Muscle layer of duodenum (tissue), 2 donors: ENCODE results near the gene AADAC.
"Not testable (repeated sequence)": the region's sequence is repeated elsewhere in the genome, so short reads cannot be mapped to it uniquely, and the experiment has no call there.

ENCODE experiments used
- H3K27ac ChIP-seq: one replicate; pipeline ENCODE4 v1.7.0; 2013; ENCODE audit warnings: mild to moderate bottlenecking, low read length
- H3K27me3 ChIP-seq: one replicate; pipeline ENCODE4 v1.7.0; 2013; ENCODE audit warnings: low read depth, mild to moderate bottlenecking, control low read depth, low read length
- H3K36me3 ChIP-seq, 2 donors: one replicate each; pipeline ENCODE4 v1.7.0; 2013; ENCODE audit warnings: low read length in 2 of 2, control low read depth in 1 of 2, mild to moderate bottlenecking in 1 of 2; ENCODE audit not compliant: insufficient read depth in 2 of 2, control insufficient read depth in 1 of 2
- H3K4me1 ChIP-seq, 2 donors: one replicate each; pipeline ENCODE4 v1.7.0; 2013; ENCODE audit warnings: low read length in 2 of 2, mild to moderate bottlenecking in 2 of 2, control low read depth in 1 of 2, moderate library complexity in 1 of 2; ENCODE audit not compliant: insufficient read depth in 2 of 2, control insufficient read depth in 1 of 2
- H3K4me3 ChIP-seq, 2 donors: one replicate each; pipeline ENCODE4 v1.7.0; 2013; ENCODE audit warnings: low read length in 2 of 2, low read depth in 1 of 2, mild to moderate bottlenecking in 1 of 2
- H3K9me3 ChIP-seq, 2 donors: one replicate each; pipeline ENCODE4 v1.7.0; 2013; ENCODE audit warnings: low read length in 2 of 2, control low read depth in 1 of 2, mild to moderate bottlenecking in 1 of 2; ENCODE audit not compliant: control insufficient read depth in 1 of 2
- donor health status: healthy.

Gene AADAC

DNA sequence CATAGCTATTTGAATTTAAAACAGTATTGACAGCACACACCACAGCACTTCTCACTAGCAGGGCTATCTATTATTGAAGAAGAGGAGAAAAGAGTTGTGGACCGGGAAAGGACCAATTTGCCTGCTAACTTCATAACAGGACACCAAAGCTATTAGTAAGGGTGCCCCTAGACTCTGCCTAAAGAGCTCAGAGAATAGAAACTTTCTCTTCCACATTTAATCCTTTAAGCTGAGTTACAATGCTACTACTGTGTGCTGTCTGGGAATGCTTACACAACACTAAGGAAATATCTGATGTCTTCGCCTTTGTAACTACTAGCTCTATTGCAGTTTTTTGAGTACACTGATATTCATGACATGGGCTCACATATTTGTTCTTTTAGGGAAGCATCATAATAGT lies 13.5 kb upstream of the AADAC start:
- Histone ChIP-seq H3K4me1 (no peaks in the 10 kb centered on the region), H3K27ac (no peak overlapping the region), H3K9me3 (no peaks in the 10 kb centered on the region), H3K4me3 (no peak overlapping the region), H3K36me3 (no peaks in the 10 kb centered on the region), H3K27me3 (no peaks in the 10 kb centered on the region)

DNA sequence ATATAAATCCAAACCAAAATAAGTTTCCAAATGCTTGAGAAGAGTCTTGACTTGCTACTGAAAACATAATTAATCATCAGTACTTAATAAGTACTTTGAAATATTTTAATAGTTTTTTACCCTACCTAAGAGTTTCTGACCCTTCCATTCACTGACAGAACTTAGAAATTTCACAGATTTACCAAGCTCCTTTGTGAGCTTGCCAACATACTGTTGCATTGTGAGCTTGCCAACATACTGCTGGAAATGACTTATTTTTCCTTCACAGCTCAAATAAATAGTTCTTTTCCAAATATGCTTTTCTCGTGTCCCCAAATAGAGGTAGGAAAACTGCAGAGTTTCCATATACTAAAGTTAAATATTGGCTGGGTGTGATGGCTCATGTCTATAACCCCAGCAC lies 9.6 kb upstream of the AADAC start:
- Histone ChIP-seq H3K9me3 (no peaks in the 10 kb centered on the region), H3K4me1 (no peaks in the 10 kb centered on the region), H3K27ac (no peak overlapping the region), H3K4me3 (no peak overlapping the region), H3K27me3 (no peaks in the 10 kb centered on the region), H3K36me3 (no peaks in the 10 kb centered on the region)

DNA sequence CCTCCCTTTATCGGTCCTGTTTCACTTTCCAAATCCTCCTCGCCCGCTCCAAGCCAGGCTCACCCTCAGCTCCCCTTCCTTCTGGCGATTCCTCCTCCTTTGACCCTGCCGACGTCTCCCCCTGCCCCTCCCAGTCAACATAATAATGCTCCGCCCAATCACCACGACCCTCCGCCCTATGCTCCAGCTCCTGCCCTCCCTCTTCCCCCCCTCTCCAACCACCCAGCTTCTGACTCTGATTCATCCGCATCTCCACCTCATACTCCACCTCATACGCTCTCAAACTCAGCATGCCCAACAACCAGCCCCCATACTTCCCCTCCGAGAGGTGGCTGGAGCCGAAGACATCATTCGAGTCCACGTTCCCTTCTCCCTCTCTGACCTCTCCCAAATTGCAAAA lies 7.1 kb upstream of the AADAC start:
- H3K36me3 ChIP-seq = no peaks in the 10 kb centered on the region
- no peak overlapping the region for H3K27ac ChIP-seq
- H3K9me3 ChIP-seq = no peaks in the 10 kb centered on the region
- H3K4me1 ChIP-seq = no peaks in the 10 kb centered on the region
- no peaks in the 10 kb centered on the region for H3K27me3 ChIP-seq
- no peak overlapping the region for H3K4me3 ChIP-seq

DNA sequence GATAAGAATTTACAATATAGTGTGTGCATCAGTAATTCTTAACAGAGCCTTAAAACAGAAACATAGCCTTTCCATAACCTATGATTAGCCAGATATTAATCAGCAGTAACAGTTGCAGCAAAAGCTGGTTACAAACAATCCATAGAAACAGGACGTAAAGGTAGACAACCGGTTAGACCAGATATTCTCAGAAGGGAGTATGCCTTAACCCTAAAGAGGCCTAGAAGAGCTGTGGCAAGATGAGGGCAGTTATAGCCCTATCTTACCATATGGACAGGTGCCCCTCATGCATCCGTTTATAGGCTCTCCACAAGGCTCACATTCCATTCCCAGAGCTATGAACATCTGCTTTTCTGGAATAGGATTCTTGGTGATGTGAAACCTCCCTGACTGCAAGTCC lies 5.0 kb upstream of the AADAC start:
- not testable (repeated sequence) for H3K36me3 ChIP-seq, H3K4me3 ChIP-seq, H3K27ac ChIP-seq

DNA sequence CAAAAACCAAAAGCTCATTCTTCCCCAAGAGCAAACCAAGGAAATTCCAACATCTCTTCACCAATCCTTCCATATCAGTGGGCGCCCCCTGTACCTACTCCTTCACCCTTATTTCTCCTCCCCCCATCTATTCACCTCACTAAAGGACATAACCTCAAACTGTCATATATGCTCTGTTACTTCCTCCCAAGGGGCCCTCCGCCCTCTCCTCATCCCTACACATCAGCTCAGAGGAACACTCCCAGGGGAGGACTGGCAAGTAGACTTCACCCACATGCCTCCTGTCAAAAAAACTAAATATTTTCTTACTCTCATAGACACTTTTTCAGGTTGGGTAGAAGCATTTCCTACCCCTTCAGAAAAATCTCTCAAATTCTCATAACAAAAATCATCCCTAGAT lies 2.4 kb upstream of the AADAC start:
- no peaks in the 10 kb centered on the region for H3K9me3 ChIP-seq
- H3K36me3 ChIP-seq = no peaks in the 10 kb centered on the region
- no peaks in the 10 kb centered on the region for H3K27me3 ChIP-seq
- no peak overlapping the region for H3K4me3 ChIP-seq
- H3K4me1 ChIP-seq = no peaks in the 10 kb centered on the region
- no peak overlapping the region for H3K27ac ChIP-seq

More for the DNA sequence above, 5.0 kb upstream of the AADAC start:
- not testable (repeated sequence) for H3K4me1 ChIP-seq, H3K9me3 ChIP-seq, H3K27me3 ChIP-seq

DNA sequence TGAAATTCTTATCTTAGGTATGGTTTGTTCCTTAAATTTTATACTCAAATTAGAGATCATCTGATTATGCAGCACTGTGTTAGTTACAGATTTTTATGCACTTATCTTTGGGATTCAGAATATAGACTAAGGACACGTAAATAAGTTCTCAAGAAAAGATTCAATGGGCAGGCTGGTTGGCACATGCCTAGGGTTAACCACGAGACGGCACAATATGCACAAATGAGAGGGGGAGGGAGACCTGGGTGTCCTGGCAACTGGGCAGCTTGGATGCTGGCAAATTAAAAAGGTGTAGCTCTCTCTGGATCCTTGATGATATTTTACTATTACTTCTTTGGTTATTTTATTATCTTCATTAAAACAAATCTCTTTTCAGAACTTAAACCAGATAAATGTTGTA lies 672 bp downstream of the AADAC start:
- Histone ChIP-seq H3K4me3 (peak overlapping the region in 1 of 2 donors; percentile 21), H3K9me3 (no peaks in the 10 kb centered on the region), H3K27me3 (no peaks in the 10 kb centered on the region), H3K27ac (no peak overlapping the region), H3K4me1 (no peaks in the 10 kb centered on the region), H3K36me3 (no peaks in the 10 kb centered on the region)

DNA sequence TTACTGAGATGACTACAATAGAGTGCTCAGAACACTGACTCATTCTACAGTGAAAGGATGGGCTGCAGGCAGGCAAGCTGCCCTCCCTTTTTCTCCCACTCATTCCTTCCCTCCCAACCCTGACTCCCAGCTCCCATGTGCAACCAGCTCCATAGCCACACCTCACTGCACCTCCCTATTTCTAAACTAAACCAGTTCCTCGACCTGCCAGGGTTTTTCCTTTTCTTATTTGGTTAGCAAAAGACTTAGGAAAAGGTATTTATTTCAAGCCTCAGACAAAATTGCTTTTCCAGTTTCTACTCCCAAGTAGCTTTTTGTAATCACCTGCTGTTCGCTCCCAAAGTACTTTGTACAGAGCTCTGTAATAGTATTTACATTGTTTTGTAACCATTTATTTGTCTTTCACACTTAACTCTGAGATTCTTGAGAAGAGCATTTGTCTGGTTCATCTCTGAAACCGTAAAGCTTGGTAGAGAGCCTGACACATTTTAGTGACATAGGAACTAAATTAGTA lies 2.2 kb downstream of the AADAC start:
- Histone ChIP-seq H3K4me3 (peak overlapping the region in 1 of 2 donors; percentile 17), H3K27ac (no peak overlapping the region)

DNA sequence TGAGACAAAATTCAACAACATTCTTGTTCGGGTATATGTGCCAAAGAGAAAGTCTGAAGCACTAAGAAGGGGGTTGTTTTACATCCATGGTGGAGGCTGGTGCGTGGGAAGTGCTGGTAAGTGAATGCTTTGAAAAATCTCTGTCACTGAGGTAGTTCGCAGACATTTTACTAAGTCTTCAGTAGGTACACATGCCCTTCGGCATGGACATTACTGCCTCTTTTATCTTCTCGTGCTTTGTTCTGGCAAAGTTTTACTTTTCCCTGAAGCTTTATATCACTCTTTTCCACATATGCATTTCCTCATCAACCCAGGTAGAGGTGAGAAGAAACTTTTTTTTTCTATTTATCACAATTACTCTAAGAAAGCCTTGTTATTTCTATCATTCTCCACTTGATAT lies 3.6 kb downstream of the AADAC start:
- Histone ChIP-seq H3K4me3 (no peak overlapping the region), H3K9me3 (no peaks in the 10 kb centered on the region), H3K27me3 (no peaks in the 10 kb centered on the region), H3K27ac (no peak overlapping the region), H3K4me1 (no peaks in the 10 kb centered on the region), H3K36me3 (no peaks in the 10 kb centered on the region)

More for the DNA sequence above, 2.2 kb downstream of the AADAC start:
- Histone ChIP-seq H3K36me3 (no peaks in the 10 kb centered on the region), H3K27me3 (no peaks in the 10 kb centered on the region), H3K9me3 (no peaks in the 10 kb centered on the region), H3K4me1 (no peaks in the 10 kb centered on the region)

DNA sequence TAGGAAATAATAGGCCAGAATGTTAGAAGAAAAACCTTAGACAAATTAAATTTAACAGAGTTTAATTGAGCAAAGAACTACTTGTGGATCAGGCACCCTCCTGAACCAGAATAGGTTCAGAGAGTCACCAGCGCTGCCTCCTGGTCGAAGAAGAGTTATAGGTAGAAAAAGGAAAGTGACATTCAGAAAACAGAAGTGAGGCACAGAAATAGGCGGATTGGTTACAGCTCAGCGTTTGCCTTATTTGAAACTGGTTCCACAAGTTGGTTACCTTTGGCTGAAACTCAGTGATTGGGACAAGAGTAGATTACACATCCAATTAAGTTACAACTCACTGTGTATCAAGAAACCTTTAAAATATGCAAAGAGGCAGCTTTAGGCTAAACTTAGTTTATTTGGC lies 4.4 kb downstream of the AADAC start:
- Histone ChIP-seq H3K27me3 (no peaks in the 10 kb centered on the region), H3K36me3 (no peaks in the 10 kb centered on the region), H3K9me3 (no peaks in the 10 kb centered on the region), H3K27ac (no peak overlapping the region), H3K4me1 (no peaks in the 10 kb centered on the region), H3K4me3 (no peak overlapping the region)

DNA sequence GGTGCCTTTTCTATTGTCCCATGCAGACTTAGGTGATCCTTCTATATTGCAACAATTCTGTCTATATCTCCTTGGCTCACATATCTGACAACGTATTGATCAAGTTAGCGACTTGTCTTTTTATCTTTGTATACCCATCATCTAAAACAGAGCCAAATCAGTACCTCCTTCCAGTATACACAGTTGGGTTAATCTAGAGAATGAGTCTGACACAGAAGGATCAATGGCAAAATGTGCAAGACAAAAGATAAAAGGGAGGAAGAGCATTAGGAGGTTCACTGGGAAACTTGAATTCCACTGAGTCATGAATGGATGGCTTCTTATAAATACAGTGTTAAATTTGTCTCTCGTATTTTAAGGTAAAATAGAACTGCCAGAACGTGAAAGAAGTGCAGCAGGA lies 6.0 kb downstream of the AADAC start:
- H3K9me3 ChIP-seq = no peaks in the 10 kb centered on the region
- no peaks in the 10 kb centered on the region for H3K4me1 ChIP-seq
- no peaks in the 10 kb centered on the region for H3K36me3 ChIP-seq
- H3K27me3 ChIP-seq = no peaks in the 10 kb centered on the region
- H3K27ac ChIP-seq = no peak overlapping the region
- no peak overlapping the region for H3K4me3 ChIP-seq

DNA sequence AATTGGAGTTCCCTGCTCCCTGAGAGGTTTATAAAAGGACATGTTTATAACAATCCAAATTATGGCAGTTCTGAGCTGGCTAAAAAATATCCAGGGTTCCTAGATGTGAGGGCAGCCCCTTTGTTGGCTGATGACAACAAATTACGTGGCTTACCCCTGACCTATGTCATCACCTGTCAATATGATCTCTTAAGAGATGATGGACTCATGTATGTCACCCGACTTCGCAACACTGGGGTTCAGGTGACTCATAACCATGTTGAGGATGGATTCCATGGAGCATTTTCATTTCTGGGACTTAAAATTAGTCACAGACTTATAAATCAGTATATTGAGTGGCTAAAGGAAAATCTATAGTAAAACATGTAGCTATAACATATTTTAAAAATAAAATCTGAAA lies 13.9 kb downstream of the AADAC start:
- no peak overlapping the region for H3K27ac ChIP-seq
- no peaks in the 10 kb centered on the region for H3K36me3 ChIP-seq
- H3K9me3 ChIP-seq = no peaks in the 10 kb centered on the region
- no peaks in the 10 kb centered on the region for H3K27me3 ChIP-seq
- no peak overlapping the region for H3K4me3 ChIP-seq
- H3K4me1 ChIP-seq = no peaks in the 10 kb centered on the region

DNA sequence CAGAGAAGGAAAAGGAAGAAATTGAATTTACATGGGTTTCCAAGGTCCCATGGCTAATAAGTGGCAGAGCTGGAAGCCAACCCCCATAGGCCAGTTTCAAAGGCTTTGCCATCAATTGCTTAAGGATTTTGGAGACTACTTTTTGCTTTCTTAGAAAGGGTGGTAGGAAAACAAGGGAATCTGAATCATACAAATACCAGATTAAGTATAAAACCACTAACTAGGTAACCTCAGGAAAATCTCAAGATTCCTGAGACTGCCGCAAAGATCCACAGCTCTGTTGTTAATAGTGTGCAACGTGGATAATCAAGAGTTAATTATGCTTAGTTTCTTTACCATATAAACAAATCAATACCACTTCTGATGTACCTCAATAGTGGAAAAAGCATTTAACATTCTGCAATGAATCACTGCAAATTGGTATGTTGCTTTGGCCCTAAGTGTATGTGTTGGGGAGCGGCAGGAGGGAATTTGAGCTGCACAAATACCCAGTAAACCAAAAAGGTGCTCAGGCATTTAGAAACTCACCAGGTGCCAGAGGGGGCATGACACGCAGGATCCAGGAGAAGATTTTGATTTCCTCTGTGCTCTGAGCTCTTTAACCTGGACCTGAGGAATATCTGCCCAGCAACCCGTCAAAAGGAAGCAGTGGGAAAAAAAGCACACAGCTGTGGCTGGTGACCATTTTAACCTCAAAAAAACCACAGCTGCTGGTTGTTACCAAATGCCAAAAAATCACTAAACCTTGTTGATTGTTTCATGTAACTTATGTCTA lies 22.0 kb downstream of the AADAC start:
- no peaks in the 10 kb centered on the region for H3K27me3 ChIP-seq
- H3K27ac ChIP-seq = no peak overlapping the region
- H3K4me1 ChIP-seq = peaks cover 0 to 7% of the 10 kb centered on the region in 2 donors
- no peaks in the 10 kb centered on the region for H3K36me3 ChIP-seq
- H3K4me3 ChIP-seq = no peak overlapping the region
- no peaks in the 10 kb centered on the region for H3K9me3 ChIP-seq
